Breast epithelium (tissue), 4 donors: ENCODE measurements around the gene TEX36. TPM values are rescaled to one million over a fixed set of nuclear protein-coding genes. Genes with fewer than 3 reads are reported as not detected.

Experiments used
- DNase-seq, 2 donors: peaks; one replicate each; pipeline ENCODE4 v3.0.0-alpha.2; 2019; ENCODE audit warnings: low spot score in 2 of 2
- H3K27ac ChIP-seq, 2 donors: fragments of 200-600 bp; sonication (generic) in 1 of 2; one replicate each; pipeline ENCODE4 v1.5.1; 2016 to 2019; ENCODE audit warnings: mild to moderate bottlenecking in 1 of 2
- H3K27me3 ChIP-seq, 2 donors: fragments of 200-600 bp; sonication (generic) in 1 of 2; one replicate each; pipeline versions ENCODE4 v1.5.1 to v1.6.0; 2017 to 2019; ENCODE audit warnings: control low read depth in 1 of 2, mild to moderate bottlenecking in 1 of 2
- H3K36me3 ChIP-seq: fragments of 200-600 bp; one replicate; pipeline ENCODE4 v1.5.1; 2019
- H3K4me1 ChIP-seq, 2 donors: fragments of 200-600 bp; sonication (generic); one replicate each; pipeline ENCODE4 v1.5.1; 2016 to 2019; ENCODE audit warnings: control low read depth in 1 of 2
- H3K4me3 ChIP-seq, 3 donors: fragments of 200-600 bp; sonication (generic); 1 replicate in 2 of 3; 2 replicates in 1 of 3; pipeline ENCODE4 v1.5.1; 2016 to 2019; ENCODE audit warnings: mild to moderate bottlenecking in 3 of 3, moderate library complexity in 2 of 3
- H3K9me3 ChIP-seq, 2 donors: fragments of 200-600 bp; sonication (generic) in 1 of 2; one replicate each; pipeline ENCODE4 v1.5.1; 2016 to 2019; ENCODE audit warnings: control low read depth in 1 of 2
- CTCF ChIP-seq, 3 donors: fragments of 450-650 bp; IDR thresholded peaks; one replicate each; pipeline ENCODE4 v1.5.1; 2016 to 2017; ENCODE audit warnings: antibody characterized with exemption in 3 of 3, mild to moderate bottlenecking in 3 of 3, moderate library complexity in 3 of 3
- POLR2A ChIP-seq: fragments of 450-650 bp; IDR thresholded peaks from one replicate; pipeline ENCODE4 v1.6.1; 2016; ENCODE audit warnings: antibody characterized with exemption, mild to moderate bottlenecking, moderate library complexity
- POLR2AphosphoS5 ChIP-seq, 3 donors: sonication (generic); formaldehyde crosslinking; IDR thresholded peaks; one replicate each; pipeline ENCODE4 v1.6.1; 2017; ENCODE audit warnings: antibody characterized with exemption in 3 of 3
- intact Hi-C: fragments of 100-400 bp; cut with DNase I; formaldehyde crosslinking; loops from one replicate; pipeline ENCODE4 v1.15.1; 2023; ENCODE audit warnings: low total_unique reads
- total RNA-seq, 3 donors: library from RNA; depleted of rRNA; stranded (reverse); fragments of >200 nt; gene quantifications; one replicate each; pipeline ENCODE4 v1.1.0, GENCODE V29; 2016

TEX36 gene
- total RNA-seq, 3 donors from 2014 or later = not detected

- DNase-seq = no peak
- H3K36me3 ChIP-seq = no peaks in the 10 kb centered on the region
- H3K9me3 ChIP-seq = no peaks in the 10 kb centered on the region
- no peaks in the 10 kb centered on the region for H3K27me3 ChIP-seq
- H3K27ac ChIP-seq = no peak overlapping the region
- no peaks in the 10 kb centered on the region for H3K4me1 ChIP-seq
- intact Hi-C loops = no loop called here
- H3K4me3 ChIP-seq = no peak overlapping the region
- no peak for TF ChIP-seq POLR2A
- no peak for TF ChIP-seq CTCF (IDR thresholded peaks at IDR 0.05)
- no peak for TF ChIP-seq POLR2AphosphoS5 (IDR thresholded peaks at IDR 0.05)
Observed at GRCh38 chr10:125609859-125610258, 73.1 kb downstream of the TEX36 start.

- no peaks in the 10 kb centered on the region for H3K4me1 ChIP-seq
- H3K4me3 ChIP-seq = no peak overlapping the region
- DNase-seq = no peak
- intact Hi-C loops = no loop called here
- TF ChIP-seq CTCF (IDR thresholded peaks at IDR 0.05) (no peak), POLR2AphosphoS5 (IDR thresholded peaks at IDR 0.05) (no peak), POLR2A (no peak)
- H3K36me3 ChIP-seq = no peaks in the 10 kb centered on the region
- no peak overlapping the region for H3K27ac ChIP-seq
- H3K9me3 ChIP-seq = no peaks in the 10 kb centered on the region
- no peaks in the 10 kb centered on the region for H3K27me3 ChIP-seq
Observed at GRCh38 chr10:125608474-125608873, 74.5 kb downstream of the TEX36 start.

- H3K36me3 ChIP-seq = no peaks in the 10 kb centered on the region
- H3K27me3 ChIP-seq = no peaks in the 10 kb centered on the region
- no peak for DNase-seq
- no peaks in the 10 kb centered on the region for H3K9me3 ChIP-seq
- no peak overlapping the region for H3K4me3 ChIP-seq
- H3K27ac ChIP-seq = no peak overlapping the region
- intact Hi-C loops = no loop called here
- H3K4me1 ChIP-seq = no peaks in the 10 kb centered on the region
- no peak for TF ChIP-seq POLR2AphosphoS5 (IDR thresholded peaks at IDR 0.05)
- no peak for TF ChIP-seq POLR2A
- TF ChIP-seq CTCF (IDR thresholded peaks at IDR 0.05) = no peak
Observed at GRCh38 chr10:125607689-125608290, 75.2 kb downstream of the TEX36 start.

GRCh38 chr10:125606414-125607010, 76.5 kb downstream of the TEX36 start:
- peaks cover 0 to 5% of the 10 kb centered on the region in 2 donors for H3K9me3 ChIP-seq
- TF ChIP-seq POLR2A (no peak), POLR2AphosphoS5 (IDR thresholded peaks at IDR 0.05) (no peak), CTCF (IDR thresholded peaks at IDR 0.05) (no peak)
- no peak overlapping the region for H3K27ac ChIP-seq

More at GRCh38 chr10:125606414-125607010, 76.5 kb downstream of the TEX36 start:
- no peak overlapping the region for H3K4me3 ChIP-seq
- peaks cover 0 to 4% of the 10 kb centered on the region in 2 donors for H3K27me3 ChIP-seq
- H3K36me3 ChIP-seq = no peaks in the 10 kb centered on the region
- intact Hi-C loops = no loop called here
- DNase-seq = no peak
- H3K4me1 ChIP-seq = no peaks in the 10 kb centered on the region

Other genes with a start within 250 kb of the TEX36 start
- 10 to 100 TPM; 23.8 to 37.3 (median 35.1) TPM for gene EDRF1, start 36.5 kb upstream of the TEX36 start, total RNA-seq
- gene MMP21, start 92.7 kb upstream of the TEX36 start, total RNA-seq = under 1 TPM in 2 of 3 donors, not detected in 1; 0.33 to 0.59 TPM
- 10 to 100 TPM; 31.5 to 45.2 (median 35.1) TPM for gene UROS, start 140.1 kb upstream of the TEX36 start, total RNA-seq
- 10 to 100 TPM; 41.9 to 60.0 (median 46.5) TPM for gene BCCIP, start 140.4 kb upstream of the TEX36 start, total RNA-seq
- gene DHX32, start 198.1 kb upstream of the TEX36 start, total RNA-seq = 10 to 100 TPM; 18.1 to 54.6 (median 42.0) TPM
- gene FANK1, start 213.4 kb upstream of the TEX36 start, total RNA-seq = 10 to 100 TPM in 2 of 3 donors, 1 to 10 TPM in 1; 2.6 to 18.1 (median 13.8) TPM